Fibroblast of lung (primary cell): ENCODE data around the gene EFCAB8.

Experiments
- EZH2 ChIP-seq: IDR thresholded peaks from 2 replicates; pipeline ENCODE4 v1.5.1; 2012; ENCODE audit warnings: low read length, control low read depth, mild to moderate bottlenecking; ENCODE audit errors: missing control alignments
- TF ChIP-seq, protein P1 (sequence below), 2 donors: IDR thresholded peaks in 1 of 2; conservative IDR thresholded peaks in 1 of 2; 1 replicate in 1 of 2; 2 replicates in 1 of 2; pipeline ENCODE4 v1.5.1; 2011 to 2012; ENCODE audit warnings: low read length in 2 of 2, control low read depth in 1 of 2, inconsistent platforms in 1 of 2, low read depth in 1 of 2, mild to moderate bottlenecking in 1 of 2

DNA sequence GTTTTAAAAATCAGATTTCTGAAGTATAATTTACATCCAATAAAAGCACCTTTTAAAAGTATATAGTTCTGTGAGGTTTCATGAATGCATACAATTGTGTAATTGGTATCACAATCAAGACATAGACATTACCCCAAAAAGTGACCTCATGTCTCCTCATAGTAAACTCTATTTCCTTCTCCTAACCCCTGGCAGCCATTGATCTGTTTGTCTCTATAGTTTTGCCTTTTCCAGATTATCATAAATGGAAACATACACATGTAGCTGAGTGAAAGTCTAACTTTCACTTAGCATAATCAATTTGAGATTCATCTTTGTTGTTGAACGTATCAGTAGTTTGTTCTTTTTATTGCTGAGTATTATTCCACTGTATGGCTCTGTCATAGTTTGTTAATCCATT lies 87.9 kb downstream of the EFCAB8 start:
- TF ChIP-seq, protein P1, sequence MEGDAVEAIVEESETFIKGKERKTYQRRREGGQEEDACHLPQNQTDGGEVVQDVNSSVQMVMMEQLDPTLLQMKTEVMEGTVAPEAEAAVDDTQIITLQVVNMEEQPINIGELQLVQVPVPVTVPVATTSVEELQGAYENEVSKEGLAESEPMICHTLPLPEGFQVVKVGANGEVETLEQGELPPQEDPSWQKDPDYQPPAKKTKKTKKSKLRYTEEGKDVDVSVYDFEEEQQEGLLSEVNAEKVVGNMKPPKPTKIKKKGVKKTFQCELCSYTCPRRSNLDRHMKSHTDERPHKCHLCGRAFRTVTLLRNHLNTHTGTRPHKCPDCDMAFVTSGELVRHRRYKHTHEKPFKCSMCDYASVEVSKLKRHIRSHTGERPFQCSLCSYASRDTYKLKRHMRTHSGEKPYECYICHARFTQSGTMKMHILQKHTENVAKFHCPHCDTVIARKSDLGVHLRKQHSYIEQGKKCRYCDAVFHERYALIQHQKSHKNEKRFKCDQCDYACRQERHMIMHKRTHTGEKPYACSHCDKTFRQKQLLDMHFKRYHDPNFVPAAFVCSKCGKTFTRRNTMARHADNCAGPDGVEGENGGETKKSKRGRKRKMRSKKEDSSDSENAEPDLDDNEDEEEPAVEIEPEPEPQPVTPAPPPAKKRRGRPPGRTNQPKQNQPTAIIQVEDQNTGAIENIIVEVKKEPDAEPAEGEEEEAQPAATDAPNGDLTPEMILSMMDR (conservative IDR thresholded peaks at IDR 0.05 in 1 of 2, IDR thresholded peaks at IDR 0.05 in 1 of 2; ENCODE audit: low read depth in 1 of 2, low read length in 2 of 2): no peak
- no peak for TF ChIP-seq EZH2
